ENCODE results near the gene HSPA9. TPM values are rescaled to one million over a fixed set of nuclear protein-coding genes. Genes with fewer than 3 reads are reported as not detected.

The HSPA9 gene
- total and polyA plus RNA-seq, 2 experiments from 2014 or later: 225 to 380 TPM

- Histone ChIP-seq H3K4me3 (no peak overlapping the region), H3K9ac (no peak overlapping the region), H3F3A (ENCODE audit: insufficient read depth) (no peaks in the 10 kb centered on the region; the same call in 1 of the 2 replicates), H3K9me3 (ENCODE audit: low read depth) (no peaks in the 10 kb centered on the region), H3K4me2 (ENCODE audit: unreplicated experiment) (no peak overlapping the region), H3K9me2 (ENCODE audit: insufficient read depth) (no peaks in the 10 kb centered on the region), H3K79me2 (ENCODE audit: insufficient read depth) (no peaks in the 10 kb centered on the region), H4K20me1 (ENCODE audit: insufficient read depth) (no peaks in the 10 kb centered on the region), H3K36me3 (ENCODE audit: low read depth) (no peaks in the 10 kb centered on the region), H3K27ac (no peak overlapping the region), H2AFZ (no peak overlapping the region), H3K4me1 (ENCODE audit: insufficient read depth) (0 out of 2 replicates have a peak, but pooled peaks cover 3% of the 10 kb centered on the region), H3K27me3 (replicated peaks; ENCODE audit: insufficient read depth) (no peaks in the 10 kb centered on the region)
- no peak for DNase-seq
- in situ Hi-C loops (cut with MboI): no loop called here
- no peak for TF ChIP-seq EZH2phosphoT487 (IDR thresholded peaks at IDR 0.05; ENCODE audit: insufficient read depth, low read depth)
- no peak for TF ChIP-seq EZH2 (IDR thresholded peaks at IDR 0.05; ENCODE audit: insufficient read depth, poor library complexity, severe bottlenecking)
Measured at GRCh38 chr5:138580777-138581176, 5.6 kb upstream of the HSPA9 start.

GRCh38 chr5:138580001-138580400 is 4.8 kb upstream of the HSPA9 start:
- in situ Hi-C loops (cut with MboI): no loop called here
- Histone ChIP-seq H3K4me2 (ENCODE audit: unreplicated experiment) (no peak overlapping the region), H3K4me1 (ENCODE audit: insufficient read depth) (0 out of 2 replicates have a peak, but pooled peaks cover 3% of the 10 kb centered on the region), H3K9ac (no peak overlapping the region), H2AFZ (no peak overlapping the region), H3K27me3 (replicated peaks; ENCODE audit: insufficient read depth) (no peaks in the 10 kb centered on the region), H3F3A (ENCODE audit: insufficient read depth) (no peaks in the 10 kb centered on the region; the same call in 1 of the 2 replicates), H3K27ac (no peak overlapping the region), H3K79me2 (ENCODE audit: insufficient read depth) (peaks cover 2% of the 10 kb centered on the region), H3K4me3 (no peak overlapping the region), H3K9me2 (ENCODE audit: insufficient read depth) (no peaks in the 10 kb centered on the region), H3K9me3 (ENCODE audit: low read depth) (no peaks in the 10 kb centered on the region), H3K36me3 (ENCODE audit: low read depth) (no peaks in the 10 kb centered on the region), H4K20me1 (ENCODE audit: insufficient read depth) (no peaks in the 10 kb centered on the region)
- DNase-seq: no peak
- 68 to 76% methylated on average over 2 of the region's 2 CpGs for WGBS, 2 experiments (ENCODE audit: low coverage in 1 of 2, low lambda C conversion rate in 2 of 2, missing lambda C conversion rate in 2 of 2)
- TF ChIP-seq EZH2 (IDR thresholded peaks at IDR 0.05; ENCODE audit: insufficient read depth, poor library complexity, severe bottlenecking) (no peak), EZH2phosphoT487 (IDR thresholded peaks at IDR 0.05; ENCODE audit: insufficient read depth, low read depth) (no peak)

GRCh38 chr5:138579517-138579863 is 4.3 kb upstream of the HSPA9 start:
- Histone ChIP-seq H3K4me1 (ENCODE audit: insufficient read depth) (0 out of 2 replicates have a peak, but pooled peaks cover 3% of the 10 kb centered on the region), H3K9me3 (ENCODE audit: low read depth) (no peaks in the 10 kb centered on the region), H3K4me2 (ENCODE audit: unreplicated experiment) (no peak overlapping the region), H3K9me2 (ENCODE audit: insufficient read depth) (no peaks in the 10 kb centered on the region), H3K4me3 (no peak overlapping the region), H3K27ac (no peak overlapping the region), H3K9ac (no peak overlapping the region), H3K79me2 (ENCODE audit: insufficient read depth) (peaks cover 7% of the 10 kb centered on the region), H3K36me3 (ENCODE audit: low read depth) (no peaks in the 10 kb centered on the region), H2AFZ (peak overlapping the region; percentile 30; the same call in 1 of the 2 replicates), H3K27me3 (replicated peaks; ENCODE audit: insufficient read depth) (no peaks in the 10 kb centered on the region), H3F3A (ENCODE audit: insufficient read depth) (peaks cover 4% of the 10 kb centered on the region), H4K20me1 (ENCODE audit: insufficient read depth) (no peaks in the 10 kb centered on the region)
- TF ChIP-seq EZH2phosphoT487 (IDR thresholded peaks at IDR 0.05; ENCODE audit: insufficient read depth, low read depth): no peak
- TF ChIP-seq EZH2 (IDR thresholded peaks at IDR 0.05; ENCODE audit: insufficient read depth, poor library complexity, severe bottlenecking): no peak
- in situ Hi-C loops (cut with MboI): no loop called here
- 37% methylated on average over 2 of the region's 2 CpGs for WGBS, 2 experiments (ENCODE audit: low coverage in 1 of 2, low lambda C conversion rate in 2 of 2, missing lambda C conversion rate in 2 of 2)
- DNase-seq: no peak

- peaks cover 10% of the 10 kb centered on the region for H3K4me1 ChIP-seq (ENCODE audit: insufficient read depth)
- H3K27me3 ChIP-seq (replicated peaks; ENCODE audit: insufficient read depth): no peaks in the 10 kb centered on the region
- peaks cover 8% of the 10 kb centered on the region for H3F3A ChIP-seq (ENCODE audit: insufficient read depth)
- H3K9me2 ChIP-seq (ENCODE audit: insufficient read depth): no peaks in the 10 kb centered on the region
- WGBS, 2 experiments (ENCODE audit: low coverage in 1 of 2, low lambda C conversion rate in 2 of 2, missing lambda C conversion rate in 2 of 2): 92 to 93% methylated on average over 17 of the region's 17 CpGs
- peaks cover 12% of the 10 kb centered on the region for H3K36me3 ChIP-seq (ENCODE audit: low read depth)
- H3K4me3 ChIP-seq: no peak overlapping the region
- 0 out of 2 replicates have a peak overlapping the region, but pooled peaks have one; percentile 13 for H2AFZ ChIP-seq
- H3K79me2 ChIP-seq (ENCODE audit: insufficient read depth): peaks cover 28% of the 10 kb centered on the region
- no peaks in the 10 kb centered on the region for H4K20me1 ChIP-seq (ENCODE audit: insufficient read depth)
- H3K9ac ChIP-seq: no peak overlapping the region
- H3K9me3 ChIP-seq (ENCODE audit: low read depth): no peaks in the 10 kb centered on the region
- no peak for DNase-seq
- no peak overlapping the region for H3K27ac ChIP-seq
- no peak overlapping the region for H3K4me2 ChIP-seq (ENCODE audit: unreplicated experiment)
- in situ Hi-C loops (cut with MboI): no loop called here
- no peak for TF ChIP-seq EZH2 (IDR thresholded peaks at IDR 0.05; ENCODE audit: insufficient read depth, poor library complexity, severe bottlenecking)
- TF ChIP-seq EZH2phosphoT487 (IDR thresholded peaks at IDR 0.05; ENCODE audit: insufficient read depth, low read depth): no peak
Measured at GRCh38 chr5:138577452-138577851, 2.3 kb upstream of the HSPA9 start.

GRCh38 chr5:138574744-138575193 is 432 bp downstream of the HSPA9 start:
- peak overlapping the region; percentile 96 for H3K4me2 ChIP-seq (ENCODE audit: unreplicated experiment)
- peaks cover 36% of the 10 kb centered on the region for H3K36me3 ChIP-seq (ENCODE audit: low read depth)
- peak overlapping the region; percentile 69 for H2AFZ ChIP-seq
- 1% methylated on average over 18 of the region's 18 CpGs for WGBS, 2 experiments (ENCODE audit: low coverage in 1 of 2, low lambda C conversion rate in 2 of 2, missing lambda C conversion rate in 2 of 2)
- peaks cover 14% of the 10 kb centered on the region for H3F3A ChIP-seq (ENCODE audit: insufficient read depth)
- TF ChIP-seq EZH2 (IDR thresholded peaks at IDR 0.05; ENCODE audit: insufficient read depth, poor library complexity, severe bottlenecking) (no peak), EZH2phosphoT487 (IDR thresholded peaks at IDR 0.05; ENCODE audit: insufficient read depth, low read depth) (no peak)
- H3K79me2 ChIP-seq (ENCODE audit: insufficient read depth): peaks cover 54% of the 10 kb centered on the region
- H3K4me3 ChIP-seq: peak overlapping the region; percentile 99
- in situ Hi-C loops (cut with MboI): no loop called here
- peak overlapping the region; percentile 100 for H3K9ac ChIP-seq
- H4K20me1 ChIP-seq (ENCODE audit: insufficient read depth): no peaks in the 10 kb centered on the region
- no peaks in the 10 kb centered on the region for H3K9me2 ChIP-seq (ENCODE audit: insufficient read depth)
- no peaks in the 10 kb centered on the region for H3K27me3 ChIP-seq (replicated peaks; ENCODE audit: insufficient read depth)
- peak overlapping the region; percentile 100 for H3K27ac ChIP-seq
- peaks cover 17% of the 10 kb centered on the region for H3K4me1 ChIP-seq (ENCODE audit: insufficient read depth)
- DNase-seq: peak; percentile 72
- H3K9me3 ChIP-seq (ENCODE audit: low read depth): no peaks in the 10 kb centered on the region

Measured in GM23248 (cell line).